HCT116 (cell line): ENCODE measurements around the gene TIGD3.

Experiments used
- EGR1 ChIP-seq: IDR thresholded peaks from 2 replicates; pipeline ENCODE4 v1.6.1; 2012; ENCODE audit warnings: low read depth
- EZH2 ChIP-seq: fragments of 200-600 bp; sonication (generic); IDR thresholded peaks from 2 replicates; pipeline ENCODE4 v1.6.1; 2017; ENCODE audit warnings: antibody characterized with exemption, mixed run types
- MAX ChIP-seq: IDR thresholded peaks from 2 replicates; pipeline ENCODE4 v1.6.1; 2012
- POLR2A ChIP-seq: IDR thresholded peaks from 2 replicates; pipeline ENCODE4 v1.7.0; 2011; ENCODE audit warnings: borderline replicate concordance; ENCODE audit not compliant: insufficient read depth, insufficient read length; ENCODE audit errors: extremely low read depth
- POLR2AphosphoS5 ChIP-seq: IDR thresholded peaks from 2 replicates; pipeline ENCODE4 v1.6.1; 2011; ENCODE audit warnings: mild to moderate bottlenecking, low read depth, low read length, moderate library complexity
- YY1 ChIP-seq: IDR thresholded peaks from 2 replicates; pipeline ENCODE4 v1.6.1; 2011; ENCODE audit warnings: low read length, low read depth, moderate library complexity, mild to moderate bottlenecking; ENCODE audit not compliant: insufficient replicate concordance; ENCODE audit errors: extremely low read depth
- TF ChIP-seq, protein P1 (sequence below), 3 experiments: fragments of 200-600 bp in 1 of 3; sonication (generic) in 1 of 3; IDR thresholded peaks in 2 of 3; conservative IDR thresholded peaks in 1 of 3; 2 replicates each; pipeline ENCODE4 v1.5.1; 2012 to 2017; ENCODE audit warnings: low read depth in 2 of 3, low read length in 2 of 3, antibody characterized with exemption in 1 of 3, borderline replicate concordance in 1 of 3, control low read depth in 1 of 3, mild to moderate bottlenecking in 1 of 3, mixed read lengths in 1 of 3, mixed run types in 1 of 3, moderate library complexity in 1 of 3; ENCODE audit not compliant: insufficient read depth in 1 of 3

DNA sequence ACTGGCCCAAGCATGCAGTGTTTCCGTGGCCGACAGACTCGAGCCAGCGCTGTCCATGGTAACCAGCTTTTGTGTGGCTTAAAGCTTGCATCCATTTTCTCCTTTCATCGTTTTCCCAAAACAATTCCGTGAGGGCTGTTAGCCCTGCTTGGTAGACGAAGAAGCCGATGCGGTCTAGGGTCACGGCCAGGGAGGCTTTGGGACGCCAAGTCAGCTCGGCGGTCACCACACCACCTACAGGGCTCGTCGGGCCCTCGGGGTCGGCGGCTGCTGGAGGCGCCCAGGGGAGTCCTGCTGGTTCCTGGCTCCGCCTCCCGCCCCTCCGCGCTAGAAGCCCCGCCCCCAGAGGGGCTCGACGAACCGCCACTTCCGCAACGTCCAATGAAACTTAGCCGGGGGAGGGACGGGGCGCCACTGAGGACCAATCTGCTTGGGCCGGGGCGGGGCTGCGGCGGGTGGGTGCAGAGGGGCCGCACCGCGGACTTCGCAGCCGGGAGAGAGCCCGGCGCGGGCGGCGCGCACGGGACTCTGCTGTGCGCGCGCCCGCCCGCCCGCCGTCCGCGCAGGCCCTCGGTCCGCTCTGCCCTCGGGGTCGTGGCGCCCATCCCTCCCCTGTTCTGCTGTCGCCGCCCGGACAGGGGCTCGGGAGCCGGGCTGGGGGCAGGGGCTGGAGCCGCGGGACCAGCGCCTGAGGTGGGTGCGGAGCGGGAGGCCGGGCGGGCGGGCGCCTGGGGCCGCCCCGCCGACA, at the start of gene TIGD3:
- TF ChIP-seq YY1 (no peak), EZH2 (no peak), POLR2AphosphoS5 (peak; percentile 93), EGR1 (no peak), POLR2A (peak; percentile 69), MAX (peak; percentile 11; the same call in 1 of the 2 replicates)
- TF ChIP-seq, protein P1, sequence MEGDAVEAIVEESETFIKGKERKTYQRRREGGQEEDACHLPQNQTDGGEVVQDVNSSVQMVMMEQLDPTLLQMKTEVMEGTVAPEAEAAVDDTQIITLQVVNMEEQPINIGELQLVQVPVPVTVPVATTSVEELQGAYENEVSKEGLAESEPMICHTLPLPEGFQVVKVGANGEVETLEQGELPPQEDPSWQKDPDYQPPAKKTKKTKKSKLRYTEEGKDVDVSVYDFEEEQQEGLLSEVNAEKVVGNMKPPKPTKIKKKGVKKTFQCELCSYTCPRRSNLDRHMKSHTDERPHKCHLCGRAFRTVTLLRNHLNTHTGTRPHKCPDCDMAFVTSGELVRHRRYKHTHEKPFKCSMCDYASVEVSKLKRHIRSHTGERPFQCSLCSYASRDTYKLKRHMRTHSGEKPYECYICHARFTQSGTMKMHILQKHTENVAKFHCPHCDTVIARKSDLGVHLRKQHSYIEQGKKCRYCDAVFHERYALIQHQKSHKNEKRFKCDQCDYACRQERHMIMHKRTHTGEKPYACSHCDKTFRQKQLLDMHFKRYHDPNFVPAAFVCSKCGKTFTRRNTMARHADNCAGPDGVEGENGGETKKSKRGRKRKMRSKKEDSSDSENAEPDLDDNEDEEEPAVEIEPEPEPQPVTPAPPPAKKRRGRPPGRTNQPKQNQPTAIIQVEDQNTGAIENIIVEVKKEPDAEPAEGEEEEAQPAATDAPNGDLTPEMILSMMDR (IDR thresholded peaks at IDR 0.05 in 2 of 3, conservative IDR thresholded peaks at IDR 0.05 in 1 of 3; ENCODE audit: borderline replicate concordance in 1 of 3, insufficient read depth in 1 of 3, low read depth in 2 of 3, low read length in 2 of 3): no peak
